Subcutaneous adipose tissue (tissue), 4 donors: ENCODE results near the gene DNAJC1. TPM values are rescaled to one million over a fixed set of nuclear protein-coding genes. Genes with fewer than 3 reads are reported as not detected.

Source experiments
- CTCF ChIP-seq: fragments of 450-650 bp; IDR thresholded peaks from one replicate; pipeline ENCODE4 v1.5.1; 2016; ENCODE audit warnings: low read depth, mild to moderate bottlenecking, control low read depth, antibody characterized with exemption, moderate library complexity
- total RNA-seq, 4 donors: library from RNA; depleted of rRNA; stranded (reverse); fragments of >200 nt; gene quantifications; one replicate each; pipeline ENCODE4 v1.1.0, GENCODE V29; 2016

The DNAJC1 gene
- total RNA-seq, 4 donors from 2014 or later = 24.0 to 75.8 (median 56.0) TPM

GRCh38 chr10:21744223-21744622 lies 259.3 kb downstream of the DNAJC1 start:
- no peak for TF ChIP-seq CTCF

DNA sequence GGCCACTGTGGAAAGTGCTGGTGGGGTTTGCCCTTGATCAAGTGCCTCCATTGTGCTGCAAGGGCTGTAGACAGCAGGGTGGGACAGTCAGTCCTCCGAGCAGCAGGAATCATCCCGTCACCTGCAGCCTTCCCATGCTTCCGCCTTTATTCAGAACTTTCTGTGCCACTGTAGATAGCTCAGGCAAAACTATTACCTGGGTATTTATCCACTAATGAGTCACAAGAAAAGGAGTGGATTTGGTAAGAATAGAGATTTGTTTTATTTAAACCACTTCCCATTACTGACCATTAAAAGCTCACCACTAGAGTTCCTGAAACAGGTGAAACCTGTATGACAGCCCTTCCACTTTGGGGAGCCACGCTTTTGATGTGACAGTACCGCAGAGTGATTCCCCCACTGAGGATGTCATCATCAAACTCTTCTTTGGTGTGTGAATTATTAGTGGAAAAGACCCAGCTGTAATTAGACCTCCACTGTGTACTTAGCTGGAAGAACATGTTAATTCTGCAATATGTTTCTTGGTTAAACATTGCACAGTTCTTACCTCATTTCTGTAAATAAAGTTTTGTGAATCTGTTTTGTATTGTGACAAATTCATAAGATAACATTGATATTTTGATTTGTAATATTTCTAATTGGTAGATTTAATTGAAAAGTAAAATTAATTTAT lies 260.7 kb downstream of the DNAJC1 start:
- TF ChIP-seq CTCF = no peak

GRCh38 chr10:21740989-21741388 lies 262.5 kb downstream of the DNAJC1 start:
- no peak for TF ChIP-seq CTCF

DNA sequence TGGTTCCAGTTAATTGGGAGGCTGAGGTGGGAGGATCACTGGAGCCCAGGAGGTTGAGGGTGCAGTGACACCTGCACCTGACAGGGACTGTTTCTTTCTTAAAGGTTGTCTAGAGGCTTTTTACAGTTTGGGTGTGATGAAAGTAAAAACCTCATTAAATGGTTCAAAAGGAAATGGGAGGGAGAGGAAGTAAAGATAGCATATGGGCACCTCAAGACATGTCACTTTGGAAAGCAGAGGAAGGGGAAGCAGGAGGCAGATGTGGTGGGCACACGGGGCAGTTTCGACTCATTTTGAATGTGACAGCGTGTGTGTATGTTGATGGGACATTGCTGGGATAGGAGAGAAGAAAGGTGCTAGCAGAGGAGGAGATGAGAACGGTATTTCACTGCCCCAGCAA lies 266.4 kb downstream of the DNAJC1 start:
- TF ChIP-seq CTCF = no peak

DNA sequence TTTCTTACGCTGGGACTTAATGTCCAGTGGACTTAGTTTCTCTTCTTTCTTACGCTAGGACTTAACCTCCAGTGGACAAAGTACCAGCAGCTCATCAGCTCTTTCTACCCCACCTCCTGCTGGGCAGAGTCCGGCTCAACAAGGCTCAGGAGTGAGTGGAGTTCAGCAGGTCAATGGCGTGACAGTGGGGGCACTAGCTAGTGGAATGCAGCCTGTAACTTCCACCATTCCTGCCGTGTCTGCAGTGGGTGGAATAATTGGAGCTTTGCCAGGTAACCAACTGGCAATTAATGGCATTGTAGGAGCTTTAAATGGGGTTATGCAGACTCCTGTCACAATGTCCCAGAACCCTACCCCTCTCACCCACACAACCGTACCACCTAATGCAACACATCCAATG lies 269.8 kb downstream of the DNAJC1 start:
- no peak for TF ChIP-seq CTCF

- TF ChIP-seq CTCF = no peak
These were observed 271.3 kb downstream of the DNAJC1 start for GRCh38 chr10:21732067-21732772.

DNA sequence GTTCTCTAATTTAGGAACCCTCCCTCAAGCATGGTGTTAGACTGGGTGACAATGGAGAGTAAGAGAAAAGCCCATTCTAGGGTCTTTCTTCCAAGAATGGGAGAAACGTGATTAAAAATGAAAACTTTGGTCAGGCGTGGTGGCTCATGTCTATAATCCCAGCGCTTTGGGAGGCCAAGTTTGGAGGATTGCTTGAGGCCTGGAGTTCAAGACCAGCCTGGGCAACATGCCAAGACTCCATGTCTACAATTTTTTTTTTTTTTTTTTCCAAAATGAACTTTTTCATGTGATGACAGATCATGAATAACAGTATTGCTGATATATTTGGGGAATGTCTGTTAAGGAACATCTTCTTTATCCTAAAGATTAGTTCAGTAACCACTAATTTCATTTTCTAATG lies 274.9 kb downstream of the DNAJC1 start:
- no peak for TF ChIP-seq CTCF
